IPS-11a (cell line): ENCODE measurements around the gene PHB1.
"Not testable (repeated sequence)": the region's sequence is repeated elsewhere in the genome, so short reads cannot be mapped to it uniquely, and the experiment has no call there.

ENCODE experiments used
- H3K4me3 ChIP-seq: one replicate; pipeline ENCODE4 v1.5.1; 2013; ENCODE audit warnings: low read depth, low read length, control low read depth

PHB1 gene

GRCh38 chr17:49439673-49440571 lies 25.2 kb upstream of the PHB1 start:
- H3K4me3 ChIP-seq: no peak overlapping the region

GRCh38 chr17:49439305-49439672 lies 24.6 kb upstream of the PHB1 start:
- H3K4me3 ChIP-seq: no peak overlapping the region

GRCh38 chr17:49438436-49439278 lies 24.0 kb upstream of the PHB1 start:
- peak overlapping the region; percentile 30 for H3K4me3 ChIP-seq

GRCh38 chr17:49437696-49438435 lies 23.2 kb upstream of the PHB1 start:
- H3K4me3 ChIP-seq: no peak overlapping the region

DNA sequence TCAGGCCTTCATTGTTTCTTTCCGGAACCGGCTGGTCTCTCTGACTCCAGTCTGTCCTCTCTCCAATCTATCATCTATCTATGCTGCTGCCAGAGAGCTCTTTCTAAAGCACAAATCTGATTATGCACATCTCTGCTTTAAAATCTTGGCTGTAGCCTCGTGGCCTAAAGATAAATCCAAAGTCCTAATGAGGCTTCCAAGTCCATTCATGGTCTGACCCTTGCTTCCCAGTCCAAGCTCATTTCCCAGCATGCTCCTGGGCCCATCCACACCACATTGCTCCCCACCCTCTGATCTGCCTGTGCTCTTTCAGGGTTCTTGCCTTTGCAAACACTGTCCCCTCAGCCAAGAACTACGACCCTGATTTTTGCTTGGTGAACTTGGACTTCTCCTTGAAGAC lies 21.5 kb upstream of the PHB1 start:
- no peak overlapping the region for H3K4me3 ChIP-seq

DNA sequence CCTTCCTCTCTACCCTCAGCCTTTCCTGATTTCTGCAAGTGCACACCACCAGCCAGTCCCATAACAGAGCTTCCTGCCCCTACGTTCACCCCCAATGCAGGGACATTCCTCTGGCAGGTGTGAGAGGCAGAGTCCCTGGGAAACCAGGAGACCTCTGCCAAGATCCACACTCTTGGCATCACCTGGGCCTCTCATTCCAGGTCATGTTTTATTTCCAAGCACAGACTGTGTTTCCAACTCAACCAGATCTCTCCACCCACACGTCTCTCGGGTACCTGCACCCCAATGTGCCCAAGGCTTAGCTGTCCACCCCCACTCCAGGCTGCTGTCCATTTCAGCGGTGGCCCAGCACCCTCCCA lies 21.0 kb upstream of the PHB1 start:
- H3K4me3 ChIP-seq: no peak overlapping the region

GRCh38 chr17:49434821-49435670 lies 20.4 kb upstream of the PHB1 start:
- H3K4me3 ChIP-seq: no peak overlapping the region

DNA sequence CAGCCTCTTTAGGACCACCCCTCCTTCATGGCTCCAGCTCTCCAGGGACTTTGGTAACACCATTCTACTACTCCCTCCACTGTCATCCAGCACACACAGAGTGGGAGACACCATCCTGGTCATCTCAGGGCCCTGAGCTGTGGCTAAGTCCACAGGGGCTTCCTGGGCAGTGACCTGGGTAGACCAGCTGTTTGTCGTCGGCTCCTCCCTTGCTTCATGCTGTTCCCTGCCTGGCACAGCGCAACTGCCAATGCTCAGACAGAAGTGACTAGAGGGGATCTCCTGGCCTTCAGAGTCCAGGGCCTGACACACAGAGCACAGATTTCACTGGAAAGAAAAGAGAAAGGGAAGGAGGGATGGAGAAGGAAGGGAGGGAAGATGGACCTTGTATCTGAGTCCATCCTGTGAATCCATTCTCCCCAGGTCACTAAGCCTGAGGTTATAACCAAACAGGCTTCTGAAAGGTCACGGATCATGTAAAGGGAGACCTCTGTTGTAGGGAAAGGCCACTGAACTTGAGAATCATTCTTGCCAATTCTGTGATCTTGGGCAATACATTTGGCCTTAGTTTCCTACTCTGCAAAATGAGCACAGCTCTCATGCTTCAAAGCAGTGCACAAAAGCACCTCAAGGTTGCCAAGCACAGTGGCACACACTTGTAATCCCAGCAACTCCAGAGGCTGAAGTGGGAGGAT lies 18.5 kb upstream of the PHB1 start:
- H3K4me3 ChIP-seq: no peak overlapping the region

- H3K4me3 ChIP-seq: no peak overlapping the region
These were observed 17.1 kb upstream of the PHB1 start for GRCh38 chr17:49431743-49432142.

GRCh38 chr17:49425004-49425286 lies 10.3 kb upstream of the PHB1 start:
- H3K4me3 ChIP-seq: no peak overlapping the region

DNA sequence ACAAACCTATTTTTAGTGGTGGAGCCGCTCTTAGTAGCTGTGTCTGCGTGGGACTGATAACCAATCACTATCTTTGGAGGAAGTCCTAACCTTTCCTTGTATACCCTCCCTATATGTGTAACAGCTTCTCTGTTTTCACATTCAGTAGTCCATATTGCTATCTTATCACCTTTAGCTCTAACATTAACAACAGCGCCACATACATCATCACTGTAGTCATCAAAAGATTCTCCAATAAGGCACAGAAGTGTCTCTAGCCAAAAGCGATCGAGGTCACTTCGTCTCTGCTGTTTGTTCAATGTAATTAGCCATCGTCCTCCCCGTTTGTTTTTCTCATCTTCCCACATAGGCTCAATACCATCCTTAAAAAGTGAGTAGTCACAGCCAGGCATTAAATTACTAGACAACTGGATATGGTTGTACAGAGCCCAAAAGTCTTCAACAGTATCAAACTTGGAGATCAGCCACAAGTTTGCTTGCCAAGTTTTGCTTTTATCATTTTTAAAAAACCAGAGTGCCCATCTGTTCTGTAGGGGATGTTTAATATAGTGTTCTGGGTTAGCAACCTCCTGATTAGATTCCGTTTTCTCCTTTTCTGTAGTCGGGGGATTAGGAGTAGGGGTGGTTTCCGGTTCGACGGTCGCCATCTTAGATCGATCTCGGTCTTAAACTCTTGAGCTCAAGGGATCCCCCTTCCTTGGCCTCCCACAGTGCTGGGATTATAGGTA lies 9.8 kb upstream of the PHB1 start:
- H3K4me3 ChIP-seq: not testable (repeated sequence)

GRCh38 chr17:49422714-49423113 lies 8.0 kb upstream of the PHB1 start:
- H3K4me3 ChIP-seq: no peak overlapping the region

- not testable (repeated sequence) for H3K4me3 ChIP-seq
These were observed 5.1 kb upstream of the PHB1 start for GRCh38 chr17:49419761-49420160.

DNA sequence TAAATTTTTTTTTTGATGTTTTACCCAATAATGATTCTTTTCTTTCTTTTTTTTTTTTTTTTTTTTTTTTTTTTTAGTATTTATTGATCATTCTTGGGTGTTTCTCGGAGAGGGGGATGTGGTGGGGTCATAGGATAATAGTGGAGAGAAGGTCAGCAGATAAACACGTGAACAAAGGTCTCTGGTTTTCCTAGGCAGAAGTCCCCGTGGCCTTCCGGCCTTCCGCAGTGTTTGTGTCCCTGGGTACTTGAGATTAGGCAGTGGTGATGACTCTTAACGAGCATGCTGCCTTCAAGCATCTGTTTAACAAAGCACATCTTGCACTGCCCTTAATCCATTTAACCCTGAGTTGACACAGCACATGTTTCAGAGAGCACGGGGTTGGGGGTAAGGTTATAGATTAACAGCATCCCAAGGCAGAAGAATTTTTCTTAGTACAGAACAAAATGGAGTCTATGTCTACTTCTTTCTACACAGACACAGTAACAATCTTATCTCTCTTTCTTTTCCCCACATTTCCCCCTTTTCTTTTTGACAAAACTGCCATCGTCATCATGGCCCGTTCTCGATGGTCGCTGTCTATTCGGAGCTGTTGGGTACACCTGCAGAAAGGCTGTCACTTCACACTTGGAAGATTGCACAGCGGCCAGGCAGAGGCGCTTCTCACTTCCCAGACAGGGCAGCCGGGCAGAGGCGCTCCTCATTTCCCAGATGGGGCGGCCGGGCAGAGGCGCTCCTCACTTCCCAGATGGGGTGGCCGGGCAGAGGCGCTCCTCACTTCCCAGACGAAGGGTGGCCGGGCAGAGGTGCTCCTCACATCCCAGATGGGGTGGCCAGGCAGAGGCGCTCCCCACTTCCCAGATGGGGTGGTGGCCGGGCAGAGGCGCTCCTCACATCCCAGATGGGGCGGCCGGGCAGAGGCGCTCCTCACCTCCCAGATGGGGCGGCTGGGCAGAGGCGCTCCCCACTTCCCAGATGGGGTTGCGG lies 4.4 kb upstream of the PHB1 start:
- H3K4me3 ChIP-seq: not testable (repeated sequence)

GRCh38 chr17:49414271-49414621 lies 436 bp downstream of the PHB1 start:
- H3K4me3 ChIP-seq: peak overlapping the region; percentile 99

- H3K4me3 ChIP-seq: no peak overlapping the region
These were observed 5.6 kb downstream of the PHB1 start for GRCh38 chr17:49409066-49409465.

GRCh38 chr17:49407981-49408501 lies 6.6 kb downstream of the PHB1 start:
- no peak overlapping the region for H3K4me3 ChIP-seq

GRCh38 chr17:49407086-49407485 lies 7.6 kb downstream of the PHB1 start:
- no peak overlapping the region for H3K4me3 ChIP-seq
